IMR-90 (cell line): ENCODE results near the gene MNDA. TPM values are rescaled to one million over a fixed set of nuclear protein-coding genes. Genes with fewer than 3 reads are reported as not detected.

Experiments used
- ATAC-seq: fragments of 200-7000 bp; cut with Tn5 transposase; 2 replicates; pipeline ENCODE4 v1.9.1; 2020; ENCODE audit warnings: low read depth, mild to moderate bottlenecking, moderate library complexity
- BruUV-seq: library from RNA; stranded (reverse); fragments of 400-500 nt; replicated peaks from 2 replicates; lab custom pipeline; 2021; lab: Mats Ljungman, UMichigan
- CTCF ChIA-PET: fragments of 300-600 bp; formaldehyde crosslinking; extraction: SDS; loops from one replicate; lab custom pipeline; 2021; ENCODE audit warnings: antibody characterized with exemption; lab: Yijun Ruan, JAX
- POLR2A ChIA-PET: fragments of 300-600 bp; sonication (Branson Sonifier 250); formaldehyde crosslinking; loops from one replicate; lab custom pipeline; 2022; ENCODE audit warnings: antibody characterized with exemption; ENCODE audit not compliant: unreplicated experiment; lab: Charles Lee
- DNase-seq: peaks from one replicate; pipeline ENCODE4 v3.0.0; 2013
- H2AFZ ChIP-seq: replicated peaks from 2 replicates; pipeline ENCODE3; 2013; ENCODE audit warnings: low read length, mild to moderate bottlenecking; ENCODE audit not compliant: poor library complexity
- H2AK5ac ChIP-seq: 2 replicates; pipeline ENCODE4 v1.6.1; 2013; ENCODE audit warnings: low read depth, low read length, inconsistent platforms
- H2AK9ac ChIP-seq: replicated peaks from 2 replicates; pipeline ENCODE3; 2013; ENCODE audit warnings: mild to moderate bottlenecking, low read depth, low read length, moderate library complexity; ENCODE audit not compliant: poor library complexity
- H2BK120ac ChIP-seq: 2 replicates; pipeline ENCODE4 v1.6.1; 2013; ENCODE audit warnings: low read depth, low read length, inconsistent platforms
- H2BK15ac ChIP-seq: 3 replicates; pipeline ENCODE4 v1.6.1; 2013; ENCODE audit warnings: low read depth, low read length, inconsistent platforms
- H2BK20ac ChIP-seq: 2 replicates; pipeline ENCODE4 v1.6.1; 2013; ENCODE audit warnings: low read depth, mild to moderate bottlenecking, inconsistent platforms, low read length, moderate library complexity
- H2BK5ac ChIP-seq: 2 replicates; pipeline ENCODE4 v1.6.1; 2013; ENCODE audit warnings: mild to moderate bottlenecking, low read depth, low read length, inconsistent platforms; ENCODE audit not compliant: poor library complexity, severe bottlenecking
- H3K14ac ChIP-seq: replicated peaks from 2 replicates; pipeline ENCODE4 v1.6.1; 2013; ENCODE audit warnings: low read depth, low read length, inconsistent platforms
- H3K18ac ChIP-seq: 2 replicates; pipeline ENCODE4 v1.6.1; 2013; ENCODE audit warnings: low read depth, low read length, control low read depth
- H3K23ac ChIP-seq: 2 replicates; pipeline ENCODE4 v1.6.1; 2013; ENCODE audit warnings: low read depth, low read length, inconsistent platforms
- H3K27ac ChIP-seq: 2 replicates; pipeline ENCODE4 v1.5.1; 2013; ENCODE audit warnings: mild to moderate bottlenecking, control low read depth, low read length; ENCODE audit not compliant: insufficient read depth
- H3K27me3 ChIP-seq: 2 replicates; pipeline ENCODE4 v1.6.1; 2013; ENCODE audit warnings: low read length; ENCODE audit not compliant: control insufficient read depth, insufficient read depth
- H3K36me3 ChIP-seq: 2 replicates; pipeline ENCODE4 v1.6.1; 2013; ENCODE audit warnings: low read length, mixed read lengths; ENCODE audit not compliant: control insufficient read depth, insufficient read depth
- H3K4ac ChIP-seq: 2 replicates; pipeline ENCODE4 v1.6.1; 2013; ENCODE audit warnings: low read depth, low read length, inconsistent platforms
- H3K4me1 ChIP-seq: 2 replicates; pipeline ENCODE4 v1.6.1; 2013; ENCODE audit warnings: low read length, mixed read lengths; ENCODE audit not compliant: control insufficient read depth, insufficient read depth
- H3K4me2 ChIP-seq: 2 replicates; pipeline ENCODE4 v1.6.1; 2013; ENCODE audit warnings: low read depth, mild to moderate bottlenecking, control low read depth, low read length, moderate library complexity
- H3K4me3 ChIP-seq: 2 replicates; pipeline ENCODE4 v1.5.1; 2013; ENCODE audit warnings: low read depth, mild to moderate bottlenecking, control low read depth, low read length, moderate library complexity; ENCODE audit not compliant: insufficient read depth
- H3K56ac ChIP-seq: 2 replicates; pipeline ENCODE4 v1.6.1; 2013; ENCODE audit warnings: low read length, inconsistent platforms; ENCODE audit not compliant: insufficient read depth; ENCODE audit errors: extremely low read depth
- H3K79me1 ChIP-seq, 2 experiments: 2 replicates each; pipeline ENCODE4 v1.6.1; 2013; ENCODE audit warnings: low read length in 2 of 2, inconsistent platforms in 1 of 2, low read depth in 1 of 2
- H3K9ac ChIP-seq: 2 replicates; pipeline ENCODE4 v1.6.1; 2013; ENCODE audit warnings: low read depth, low read length, control low read depth
- H3K9me1 ChIP-seq: 2 replicates; pipeline ENCODE4 v1.6.1; 2013; ENCODE audit warnings: low read length, inconsistent platforms; ENCODE audit not compliant: insufficient read depth
- H3K9me3 ChIP-seq: 2 replicates; pipeline ENCODE4 v1.6.1; 2013; ENCODE audit warnings: low read length; ENCODE audit not compliant: control insufficient read depth, insufficient read depth
- H4K20me1 ChIP-seq: 2 replicates; pipeline ENCODE4 v1.6.1; 2013; ENCODE audit warnings: low read length, inconsistent platforms; ENCODE audit not compliant: insufficient read depth
- H4K5ac ChIP-seq: 2 replicates; pipeline ENCODE4 v1.6.1; 2013; ENCODE audit warnings: mild to moderate bottlenecking, low read depth, low read length, control low read depth
- H4K8ac ChIP-seq, 2 experiments: 2 replicates each; pipeline ENCODE4 v1.6.1; 2013; ENCODE audit warnings: low read depth in 2 of 2, low read length in 2 of 2, control low read depth in 1 of 2, inconsistent platforms in 1 of 2
- H4K91ac ChIP-seq: 2 replicates; pipeline ENCODE4 v1.6.1; 2013; ENCODE audit warnings: low read depth, low read length, inconsistent platforms; ENCODE audit not compliant: insufficient read depth
- BHLHE40 ChIP-seq: fragments of 150-350 bp; IDR thresholded peaks from 2 replicates; pipeline ENCODE4 v1.6.1; 2016; ENCODE audit warnings: mild to moderate bottlenecking, low read depth, low read length
- MAZ ChIP-seq: IDR thresholded peaks from 2 replicates; pipeline ENCODE4 v1.6.1; 2012; ENCODE audit warnings: low read depth, mild to moderate bottlenecking, low read length, improper control_type of control experiment, moderate library complexity, borderline replicate concordance
- POLR2A ChIP-seq: IDR thresholded peaks from 2 replicates; pipeline ENCODE4 v1.6.1; 2012; ENCODE audit warnings: mild to moderate bottlenecking, low read depth, low read length
- WGBS, 2 experiments: methylation state at CpG; one replicate each; pipeline versions ENCODE4 v1.1.5 to v1.1.7; 2013; ENCODE audit warnings: missing lambda C conversion rate in 2 of 2; ENCODE audit not compliant: insufficient read length in 1 of 2; ENCODE audit errors: extremely low coverage in 2 of 2; 5-methylcytosine and 5-hydroxymethylcytosine counted together
- dilution Hi-C: fragments of 300-500 bp; cut with HindIII; formaldehyde crosslinking; loops from one replicate; pipeline ENCODE4 v1.14.3; 2018; ENCODE audit warnings: low sequenced_read_pairs; ENCODE audit not compliant: unreplicated experiment
- in situ Hi-C: fragments of 300-500 bp; cut with MboI; formaldehyde crosslinking; loops from 3 replicates; pipeline ENCODE4 v1.14.3; 2019; ENCODE audit warnings: low sequenced_read_pairs, inconsistent platforms, mixed read lengths
- intact Hi-C: fragments of 100-400 bp; cut with micrococcal nuclease; formaldehyde crosslinking; loops from 2 replicates; pipeline ENCODE4 v1.10.0; 2022
- polyA plus RNA-seq, 3 experiments: library from polyadenylated mRNA; depleted of rRNA; stranded (reverse); fragments of >200 nt; gene quantifications; 2 replicates each; pipeline ENCODE4 v1.2.3, GENCODE V29; 2012; ENCODE audit warnings: low replicate concordance in 1 of 3
- total RNA-seq: library from RNA; depleted of rRNA; stranded (reverse); fragments of >200 nt; gene quantifications from 2 replicates; pipeline ENCODE4 v1.2.3, GENCODE V29; 2012

Gene MNDA
- total and polyA plus RNA-seq, 2 of the 4 experiments (the other 2 are of a cell fraction): not detected

DNA sequence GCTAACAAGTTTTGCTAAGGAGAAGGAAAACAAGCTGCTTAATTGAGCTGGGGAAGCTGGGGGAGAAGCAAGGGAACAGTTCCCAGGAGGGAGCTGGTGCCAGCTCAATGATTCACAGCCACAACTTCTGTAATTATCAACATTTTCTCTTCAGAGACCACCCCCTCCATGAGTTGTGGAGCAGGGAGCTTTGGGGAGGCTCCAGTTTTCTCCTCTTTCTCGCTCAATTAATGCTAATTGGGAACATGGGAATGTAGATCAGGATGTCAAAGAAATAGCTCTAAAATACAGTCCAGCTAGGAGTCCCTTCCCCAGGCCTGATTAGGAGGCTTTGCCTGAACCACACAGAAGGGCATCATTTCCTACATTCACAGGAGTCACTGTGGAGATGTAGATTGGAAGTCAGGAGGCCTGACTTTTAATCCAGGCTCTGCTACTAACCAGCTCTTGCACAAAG, 12.1 kb upstream of the MNDA start:
- no peak for ATAC-seq
- Histone ChIP-seq H3K27ac (no peak overlapping the region), H3K9ac (no peak overlapping the region), H3K18ac (no peak overlapping the region), H4K20me1 (no peaks in the 10 kb centered on the region), H3K14ac (no peak overlapping the region), H3K9me1 (no peaks in the 10 kb centered on the region), H3K4me1 (no peaks in the 10 kb centered on the region), H2AK5ac (no peak overlapping the region), H3K4ac (no peak overlapping the region), H3K4me2 (no peak overlapping the region), H3K56ac (no peak overlapping the region), H2BK120ac (no peak overlapping the region), H2BK5ac (no peak overlapping the region), H4K91ac (no peak overlapping the region), H3K4me3 (no peak overlapping the region), H3K9me3 (no peaks in the 10 kb centered on the region), H3K36me3 (no peaks in the 10 kb centered on the region), H2AFZ (no peak overlapping the region), H3K23ac (no peak overlapping the region), H4K8ac (no peak overlapping the region), H2AK9ac (no peak overlapping the region), H2BK20ac (no peak overlapping the region), H4K5ac (no peak overlapping the region), H3K27me3 (no peaks in the 10 kb centered on the region), H3K79me1 (no peaks in the 10 kb centered on the region), H2BK15ac (no peak overlapping the region)
- no TSS peak for BruUV-seq
- in situ Hi-C loops: no loop called here
- intact Hi-C loops: no loop called here
- TF ChIP-seq POLR2A: no peak
- no peak for TF ChIP-seq BHLHE40
- no peak for TF ChIP-seq MAZ
- dilution Hi-C loops: no loop called here
- no CpG with 5 or more reads among the region's 1 CpG for WGBS, 2 experiments
- DNase-seq: no peak
- ChIA-PET CTCF (no interaction called here), POLR2A (no interaction called here)
